GM10248 (cell line): Measurements from ENCODE around the gene PLIN3.
"Not testable (repeated sequence)": the region's sequence is repeated elsewhere in the genome, so short reads cannot be mapped to it uniquely, and the experiment has no call there.

Experiments used
- CTCF ChIA-PET: fragments of 300-600 bp; sonication (Branson Sonifier 250); formaldehyde crosslinking; extraction: SDS; loops from one replicate; lab custom pipeline; 2021; ENCODE audit warnings: antibody characterized with exemption; lab: Yijun Ruan, JAX
- POLR2A ChIA-PET: fragments of 350-650 bp; sonication (Branson Sonifier 250); formaldehyde crosslinking; extraction: SDS; loops from one replicate; lab custom pipeline; 2020; ENCODE audit warnings: antibody characterized with exemption; lab: Yijun Ruan, JAX
- DNase-seq: peaks from one replicate; pipeline ENCODE4 v3.0.0; 2012; ENCODE audit errors: extremely low spot score
- CTCF ChIP-seq: IDR thresholded peaks from 2 replicates; pipeline ENCODE4 v1.5.1; 2012; ENCODE audit warnings: mild to moderate bottlenecking, low read depth; ENCODE audit errors: extremely low read depth, missing control alignments, control extremely low read depth

PLIN3 gene

GRCh38 chr19:4866595-4867424 is 657 bp downstream of the PLIN3 start:
- peak; percentile 57 for DNase-seq
- TF ChIP-seq CTCF: no peak
- ChIA-PET POLR2A (interaction anchor here (0.5 to 1.8 kb wide), 4 partner anchors 8 to 106 kb away, joined by 3 to 9 read pairs (median 6); partner anchors contain the start of gene KDM4B), CTCF (interaction anchor here (0.8 to 9.7 kb wide), 11 partner anchors 8 to 164 kb away, joined by 3 to 77 read pairs (median 5); no protein-coding TSS in a partner anchor)

- POLR2A ChIA-PET: no interaction called here
- no peak for DNase-seq
- no peak for TF ChIP-seq CTCF
- CTCF ChIA-PET: interaction anchor here (9.7 kb wide), 1 partner anchor 10 kb away, joined by 71 read pairs; no protein-coding TSS in a partner anchor
These were observed 6.3 kb downstream of the PLIN3 start for GRCh38 chr19:4861147-4861546.

GRCh38 chr19:4859697-4860096 is 7.8 kb downstream of the PLIN3 start:
- no peak for TF ChIP-seq CTCF
- POLR2A ChIA-PET: interaction anchor here (1.1 kb wide), 1 partner anchor 8 kb away, joined by 3 read pairs; the partner anchor contains the start of gene PLIN3
- CTCF ChIA-PET: interaction anchor here (1.0 to 9.7 kb wide), 6 partner anchors 8 to 172 kb away, joined by 3 to 71 read pairs (median 4); no protein-coding TSS in a partner anchor
- DNase-seq: no peak

- not testable (repeated sequence) for DNase-seq
- ChIA-PET CTCF (interaction anchor here (1.7 to 17.4 kb wide), 3 partner anchors 11 to 49 kb away, joined by 6 to 242 read pairs (median 9); no protein-coding TSS in a partner anchor), POLR2A (interaction anchor here (0.7 kb wide), 1 partner anchor 71 kb away, joined by 7 read pairs; no protein-coding TSS in a partner anchor)
These were observed 11.0 kb downstream of the PLIN3 start for GRCh38 chr19:4856468-4856867.

- DNase-seq: not testable (repeated sequence)
- ChIA-PET POLR2A (interaction anchor here (0.6 kb wide), 1 partner anchor 11 kb away, joined by 3 read pairs; no protein-coding TSS in a partner anchor), CTCF (interaction anchor here (1.1 to 17.4 kb wide), 4 partner anchors 11 to 59 kb away, joined by 3 to 242 read pairs (median 38); partner anchors contain the start of gene PLIN3)
These were observed 14.0 kb downstream of the PLIN3 start for GRCh38 chr19:4853506-4853905.

GRCh38 chr19:4852484-4852883 is 15.0 kb downstream of the PLIN3 start:
- DNase-seq: peak; percentile 14
- ChIA-PET CTCF (interaction anchor here (0.9 to 17.4 kb wide), 8 partner anchors 10 to 62 kb away, joined by 3 to 242 read pairs (median 6); partner anchors contain the start of genes PLIN3 and TICAM1), POLR2A (no interaction called here)
- TF ChIP-seq CTCF: no peak

- DNase-seq: peak; percentile 84
- ChIA-PET POLR2A (no interaction called here), CTCF (interaction anchor here (0.6 to 17.4 kb wide), 17 partner anchors 9 to 182 kb away, joined by 3 to 242 read pairs (median 5); partner anchors contain the start of genes FEM1A, PLIN3 and TICAM1)
- TF ChIP-seq CTCF: peak; percentile 84
These were observed 15.7 kb downstream of the PLIN3 start for GRCh38 chr19:4851551-4852290.
